ENCODE measurements around the gene ERI2. TPM values are rescaled to one million over a fixed set of nuclear protein-coding genes. Genes with fewer than 3 reads are reported as not detected.

The ERI2 gene, protein sequence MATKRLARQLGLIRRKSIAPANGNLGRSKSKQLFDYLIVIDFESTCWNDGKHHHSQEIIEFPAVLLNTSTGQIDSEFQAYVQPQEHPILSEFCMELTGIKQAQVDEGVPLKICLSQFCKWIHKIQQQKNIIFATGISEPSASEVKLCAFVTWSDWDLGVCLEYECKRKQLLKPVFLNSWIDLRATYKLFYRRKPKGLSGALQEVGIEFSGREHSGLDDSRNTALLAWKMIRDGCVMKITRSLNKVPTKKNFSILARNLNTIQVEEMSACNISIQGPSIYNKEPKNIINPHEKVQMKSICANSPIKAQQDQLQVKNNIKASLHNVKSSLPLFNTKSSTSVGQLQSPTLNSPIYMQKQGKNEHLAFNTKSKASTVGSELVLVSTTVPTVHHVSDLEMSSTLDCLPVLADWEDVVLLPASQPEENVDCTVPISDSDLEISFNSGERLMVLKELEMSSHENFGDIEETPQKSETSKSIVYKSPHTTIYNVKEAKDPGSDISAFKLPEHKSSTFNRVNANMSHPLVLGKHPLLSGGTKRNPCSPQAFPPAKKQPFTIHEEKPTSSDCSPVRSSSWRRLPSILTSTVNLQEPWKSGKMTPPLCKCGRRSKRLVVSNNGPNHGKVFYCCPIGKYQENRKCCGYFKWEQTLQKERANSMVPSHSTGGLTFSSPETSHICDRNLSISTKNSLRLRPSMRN
- 10 to 100 TPM; 16.5 to 36.5 (median 24.6) TPM for total RNA-seq

DNA sequence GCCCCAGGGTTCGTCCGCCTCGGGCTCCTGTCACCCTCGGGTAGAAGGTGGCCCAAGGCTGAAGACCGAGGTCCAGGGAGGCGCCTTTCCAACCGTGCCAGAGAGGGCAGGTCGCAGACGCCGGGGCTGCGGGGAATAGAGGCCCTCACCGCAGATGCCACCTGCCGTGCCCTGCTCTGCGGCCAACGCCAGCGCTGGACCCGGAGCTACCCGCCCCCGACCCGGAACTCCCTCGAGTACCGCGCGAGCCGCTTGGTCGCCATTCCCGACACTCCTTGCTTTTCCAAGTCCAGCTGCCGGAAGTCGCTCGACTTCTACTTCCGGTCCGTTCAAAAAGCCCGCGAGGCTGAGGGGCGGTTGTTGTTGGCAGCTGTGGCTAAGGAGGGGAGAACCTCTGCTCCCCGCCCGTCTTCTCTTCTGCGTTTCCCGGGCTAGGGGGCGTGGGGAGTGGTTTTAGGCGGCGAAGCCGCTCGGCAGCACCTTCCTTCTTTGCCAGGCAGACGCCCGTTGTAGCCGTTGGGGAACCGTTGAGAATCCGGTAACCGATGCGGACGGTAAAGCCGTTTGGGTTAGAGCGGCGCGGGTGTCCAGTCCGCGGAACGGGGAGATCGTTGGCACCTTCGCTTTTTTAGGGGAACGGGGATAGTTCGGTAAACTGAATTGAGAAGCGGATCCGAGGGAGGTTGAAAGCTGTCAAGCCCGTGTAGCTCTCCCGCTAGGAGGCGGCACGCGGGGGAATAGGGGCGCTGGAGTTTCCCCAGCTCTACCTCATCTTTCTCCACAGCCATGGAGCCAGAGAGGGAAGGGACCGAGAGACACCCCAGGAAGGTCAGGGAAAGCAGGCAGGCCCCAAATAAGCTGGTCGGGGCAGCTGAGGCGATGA lies at the start of gene ERI2, which contains the start of gene REXO5:
ERI2 (minus strand) TSS at position 305 of the 883 bp plus-strand sequence; CDS start at position 263, 42 bp downstream.
REXO5 (plus strand) TSS at position 360 of the 883 bp plus-strand sequence; CDS start at position 787, 427 bp downstream.
- in situ Hi-C loops (cut with MboI; ENCODE audit: low pct_unique_long_range_greater_than_20kb in 2 of 9, low sequenced_read_pairs in 9 of 9, unreplicated experiment in 9 of 9): loop anchor here in 1 of 9 experiments (25.0 kb wide), 1 partner anchor 481 kb away; the partner anchor contains the start of gene CRYM
- 0% methylated on average over 1 to 19 of the region's 74 CpGs; no CpG with 5 or more reads in 5 of the 10 experiments for WGBS, 10 experiments

DNA sequence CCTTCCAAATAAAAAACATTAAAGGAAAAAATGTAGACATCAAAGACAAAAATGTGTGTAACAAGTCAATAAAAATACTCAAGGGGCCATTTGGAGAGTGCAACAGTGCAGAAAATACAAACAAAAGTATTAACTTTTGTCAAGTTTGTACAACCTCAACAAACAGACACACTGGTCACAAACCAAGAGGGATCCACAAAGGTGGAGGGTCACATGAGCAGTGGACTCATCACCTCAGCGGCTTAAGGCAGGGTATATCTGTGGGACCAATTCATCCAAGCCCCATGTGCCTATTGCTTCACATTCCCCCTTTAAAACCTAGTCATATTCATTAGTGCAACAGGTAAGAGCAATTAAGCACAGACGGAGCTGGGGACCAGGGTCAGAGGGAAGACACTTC lies 48.7 kb upstream of the ERI2 start:
- Histone ChIP-seq H3K4me3 (no peak overlapping the region), H3K27ac (no peak overlapping the region), H3K4me1 (replicated peaks in 1 of 2) (peaks cover 0 to 2% of the 10 kb centered on the region in 2 donors)
- in situ Hi-C loops (cut with MboI; ENCODE audit: low pct_unique_long_range_greater_than_20kb in 2 of 9, low sequenced_read_pairs in 9 of 9, unreplicated experiment in 9 of 9): loop anchor here in 5 of 9 experiments (10.0 to 25.0 kb wide), 3 partner anchors 230 to 1482 kb away; no protein-coding TSS in a partner anchor
- ATAC-seq (replicated peaks in 6 of 8): no peak
- WGBS, 10 experiments: 60 to 100% (median 100%) methylated on average over 1 to 2 of the region's 2 CpGs; no CpG with 5 or more reads in 3 of the 10 experiments

More for the DNA sequence above, at the start of gene ERI2, which contains the start of gene REXO5:
- peak; percentile 88 to 96 (median 95) for ATAC-seq (replicated peaks in 6 of 8)
- peak within 1 kb of the TSS; percentile 61 to 92 (median 71) for H3K4me3 ChIP-seq
- peaks cover 0 to 6% of the 10 kb centered on the region in 2 donors for H3K4me1 ChIP-seq (replicated peaks in 1 of 2)
- H3K27ac ChIP-seq: peak within 1 kb of the TSS; percentile 41 to 74

DNA sequence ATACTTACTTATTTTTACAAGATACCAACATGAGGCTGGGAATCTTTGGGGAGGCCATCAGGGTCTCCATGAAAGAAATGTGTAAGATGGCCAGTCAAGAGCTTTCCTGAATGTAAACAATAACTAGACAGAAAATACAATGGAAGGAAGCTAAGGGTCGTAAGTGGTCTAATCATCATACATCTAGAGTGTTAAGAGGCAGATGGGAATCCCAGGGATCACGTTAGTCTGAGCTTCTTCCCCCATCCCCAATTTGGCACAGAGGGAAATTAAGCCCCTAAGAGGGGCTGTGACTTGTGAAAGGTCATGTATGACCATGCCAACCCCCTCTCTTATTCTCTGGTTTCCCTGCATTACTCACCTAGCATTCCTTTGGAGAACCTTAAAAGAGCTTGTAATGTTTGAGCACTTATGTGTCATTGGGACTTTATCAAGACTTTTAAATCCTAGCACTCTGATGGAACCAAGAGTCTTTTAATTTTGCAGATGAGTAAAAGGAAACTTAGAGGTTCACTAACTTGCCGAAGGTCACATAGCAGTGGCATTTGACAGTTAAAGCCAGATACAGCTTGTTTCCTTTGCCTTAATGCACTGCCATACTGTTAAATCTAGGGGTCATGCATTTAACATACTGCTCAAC lies 47.8 kb upstream of the ERI2 start:
- Histone ChIP-seq H3K27ac (no peak overlapping the region), H3K4me1 (replicated peaks in 1 of 2) (peaks cover 0 to 3% of the 10 kb centered on the region in 2 donors), H3K4me3 (no peak overlapping the region)
- 80 to 100% (median 100%) methylated on average over 1 to 3 of the region's 3 CpGs; no CpG with 5 or more reads in 3 of the 10 experiments for WGBS, 10 experiments
- no peak for ATAC-seq (replicated peaks in 6 of 8)
- in situ Hi-C loops (cut with MboI; ENCODE audit: low pct_unique_long_range_greater_than_20kb in 2 of 9, low sequenced_read_pairs in 9 of 9, unreplicated experiment in 9 of 9): loop anchor here in 5 of 9 experiments (10.0 to 25.0 kb wide), 3 partner anchors 231 to 1483 kb away; no protein-coding TSS in a partner anchor

DNA sequence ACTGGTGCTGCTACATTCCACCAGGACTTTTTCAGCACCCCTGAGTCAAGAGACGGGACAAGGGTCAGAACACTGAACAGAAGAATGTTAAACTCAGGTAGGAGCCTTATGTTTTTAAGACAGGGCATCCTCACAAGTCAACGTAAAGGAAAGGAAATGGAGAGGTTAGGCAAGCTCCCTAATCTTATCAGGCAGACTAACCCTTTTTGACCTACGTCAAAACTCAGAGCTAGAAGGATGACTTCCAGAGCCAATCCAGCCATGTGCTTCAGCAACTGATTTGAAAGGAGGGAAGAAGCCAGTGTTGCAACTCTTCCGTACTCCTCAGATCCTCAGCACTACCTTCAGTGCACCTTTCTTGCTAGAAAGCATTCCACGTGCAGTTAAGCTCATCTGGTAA lies 46.9 kb upstream of the ERI2 start:
- Histone ChIP-seq H3K4me3 (no peak overlapping the region), H3K27ac (no peak overlapping the region), H3K4me1 (replicated peaks in 1 of 2) (peaks cover 0 to 3% of the 10 kb centered on the region in 2 donors)
- ATAC-seq (replicated peaks in 6 of 8): no peak
- WGBS, 10 experiments: 80 to 100% (median 99%) methylated on average over 1 to 5 of the region's 5 CpGs; no CpG with 5 or more reads in 2 of the 10 experiments
- in situ Hi-C loops (cut with MboI; ENCODE audit: low pct_unique_long_range_greater_than_20kb in 2 of 9, low sequenced_read_pairs in 9 of 9, unreplicated experiment in 9 of 9): loop anchor here in 5 of 9 experiments (10.0 to 25.0 kb wide), 3 partner anchors 232 to 1484 kb away; no protein-coding TSS in a partner anchor

DNA sequence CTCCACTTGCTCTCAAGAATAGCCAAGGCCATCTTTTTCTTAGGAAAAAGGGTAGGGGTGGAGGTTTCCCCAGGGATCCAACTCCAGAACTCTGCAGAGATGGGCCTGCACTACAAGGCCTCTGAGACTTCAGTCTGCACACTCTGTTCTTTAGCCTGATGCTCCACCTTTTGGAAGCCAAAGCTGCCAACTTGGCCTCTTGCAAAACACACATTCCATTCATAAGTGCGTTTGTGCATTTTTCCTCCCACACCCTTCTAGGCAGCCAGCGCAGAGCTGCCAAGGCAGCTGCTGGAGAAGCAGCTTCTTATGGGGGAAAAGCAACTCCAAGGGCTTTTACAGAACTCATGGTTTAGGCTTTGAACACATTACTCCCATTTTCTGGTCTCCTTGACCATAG lies 45.3 kb upstream of the ERI2 start:
- peak in 4 of 8 experiments; percentile 36 to 99 (median 98) for ATAC-seq (replicated peaks in 6 of 8)

DNA sequence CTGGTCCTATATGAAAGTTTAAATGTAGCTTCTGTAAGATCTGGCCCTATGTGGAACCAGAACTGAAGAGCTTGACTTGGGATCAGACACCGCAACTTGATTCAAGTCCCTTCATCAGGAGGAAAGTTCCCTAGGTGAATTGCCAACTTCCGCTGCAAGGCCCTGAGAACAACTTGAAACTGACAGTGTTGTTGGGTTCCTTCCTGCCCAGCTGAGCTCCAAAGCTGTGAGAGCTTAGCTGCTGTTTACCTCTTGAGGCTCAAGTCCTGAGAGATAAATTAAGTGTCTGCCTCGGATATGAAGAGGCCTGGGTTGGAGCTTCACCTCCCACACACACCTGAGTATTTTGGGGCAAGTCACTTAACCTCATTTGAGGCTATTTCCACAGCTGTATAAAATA lies 44.7 kb upstream of the ERI2 start:
- no peak overlapping the region for H3K27ac ChIP-seq
- no peak for ATAC-seq (replicated peaks in 6 of 8)
- no peak overlapping the region for H3K4me3 ChIP-seq
- peaks cover 0 to 3% of the 10 kb centered on the region in 2 donors for H3K4me1 ChIP-seq (replicated peaks in 1 of 2)
- in situ Hi-C loops (cut with MboI; ENCODE audit: low pct_unique_long_range_greater_than_20kb in 2 of 9, low sequenced_read_pairs in 9 of 9, unreplicated experiment in 9 of 9): loop anchor here in 5 of 9 experiments (10.0 to 25.0 kb wide), 3 partner anchors 234 to 1486 kb away; no protein-coding TSS in a partner anchor
- WGBS, 10 experiments: 20 to 100% (median 100%) methylated on average over 1 to 2 of the region's 3 CpGs; no CpG with 5 or more reads in 3 of the 10 experiments

More for the DNA sequence above, 45.3 kb upstream of the ERI2 start:
- H3K27ac ChIP-seq: no peak overlapping the region
- in situ Hi-C loops (cut with MboI; ENCODE audit: low pct_unique_long_range_greater_than_20kb in 2 of 9, low sequenced_read_pairs in 9 of 9, unreplicated experiment in 9 of 9): loop anchor here in 5 of 9 experiments (10.0 to 25.0 kb wide), 3 partner anchors 233 to 1486 kb away; no protein-coding TSS in a partner anchor
- H3K4me3 ChIP-seq: no peak overlapping the region
- H3K4me1 ChIP-seq (replicated peaks in 1 of 2): peaks cover 0 to 3% of the 10 kb centered on the region in 2 donors
- WGBS, 10 experiments: 0 to 80% (median 50%) methylated on average over 1 to 2 of the region's 2 CpGs; no CpG with 5 or more reads in 4 of the 10 experiments

DNA sequence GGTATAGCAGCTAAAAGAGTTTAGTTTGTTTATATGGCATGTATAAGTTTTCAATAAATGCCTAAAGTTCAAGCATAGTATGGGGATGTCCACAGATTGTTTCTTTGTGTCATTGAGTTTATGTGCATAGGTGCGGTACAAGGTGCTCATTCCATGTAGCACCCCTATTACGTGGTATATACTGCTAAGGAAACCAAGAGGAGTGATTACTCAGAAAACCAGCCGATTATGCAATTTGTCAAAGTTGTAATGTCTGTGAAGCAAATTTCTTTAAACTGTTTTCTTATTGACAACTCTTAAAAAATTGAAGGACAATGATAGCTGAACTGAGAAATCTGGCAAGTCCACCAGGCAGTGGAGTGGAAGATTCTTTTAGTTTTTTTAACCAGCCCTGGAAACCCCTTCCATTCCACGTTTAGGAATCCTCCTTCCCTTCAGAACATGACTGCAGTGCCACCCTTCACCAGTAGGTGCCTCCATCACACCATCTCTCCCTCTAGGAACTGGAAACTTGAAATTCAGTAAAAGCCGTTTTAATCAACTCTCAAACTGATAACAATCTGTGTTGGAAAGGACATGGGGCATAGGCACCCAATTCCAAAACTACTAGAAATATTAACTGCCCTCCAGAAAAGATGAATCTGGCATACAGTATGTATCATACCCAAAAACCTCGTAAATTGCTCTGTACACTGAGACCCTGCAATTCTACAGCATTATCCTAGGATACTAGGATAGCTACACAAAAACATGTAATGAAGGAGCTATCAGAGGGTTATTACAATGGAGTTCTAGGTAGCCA lies 43.5 kb upstream of the ERI2 start:
- 8 to 100% (median 43%) methylated on average over 1 to 6 of the region's 6 CpGs; no CpG with 5 or more reads in 1 of the 10 experiments for WGBS, 10 experiments
- peak; percentile 16 to 81 (median 51) for ATAC-seq (replicated peaks in 6 of 8)
- in situ Hi-C loops (cut with MboI; ENCODE audit: low pct_unique_long_range_greater_than_20kb in 2 of 9, low sequenced_read_pairs in 9 of 9, unreplicated experiment in 9 of 9): loop anchor here in 5 of 9 experiments (10.0 to 25.0 kb wide), 3 partner anchors 235 to 1488 kb away; no protein-coding TSS in a partner anchor
- peaks cover 0 to 3% of the 10 kb centered on the region in 2 donors for H3K4me1 ChIP-seq (replicated peaks in 1 of 2)
- no peak overlapping the region for H3K4me3 ChIP-seq
- H3K27ac ChIP-seq: no peak overlapping the region

DNA sequence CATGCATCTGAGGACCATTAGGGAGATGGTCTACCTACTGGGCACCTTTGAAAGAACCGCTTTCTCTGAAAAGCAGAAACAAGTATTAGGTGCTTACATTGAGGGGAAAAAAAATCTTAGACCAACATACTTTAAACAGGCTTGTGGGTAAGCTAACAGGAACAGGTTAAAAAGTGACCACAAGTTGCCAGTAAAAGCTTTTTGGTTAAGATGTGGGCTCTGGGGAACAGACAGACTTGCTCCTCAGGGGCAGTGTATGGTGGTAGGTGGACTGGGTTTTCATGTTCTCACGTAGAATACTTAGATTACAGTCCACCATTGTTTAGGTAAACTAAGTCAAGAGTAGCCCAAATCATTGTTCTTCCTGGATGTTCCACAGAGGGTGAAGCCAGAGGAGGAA lies 41.3 kb upstream of the ERI2 start:
- peaks cover 0 to 3% of the 10 kb centered on the region in 2 donors for H3K4me1 ChIP-seq (replicated peaks in 1 of 2)
- WGBS, 10 experiments: 0 to 100% (median 59%) methylated on average over 1 to 2 of the region's 2 CpGs
- no peak for ATAC-seq (replicated peaks in 6 of 8)
- H3K4me3 ChIP-seq: no peak overlapping the region
- no peak overlapping the region for H3K27ac ChIP-seq
- in situ Hi-C loops (cut with MboI; ENCODE audit: low pct_unique_long_range_greater_than_20kb in 2 of 9, low sequenced_read_pairs in 9 of 9, unreplicated experiment in 9 of 9): no loop called here

DNA sequence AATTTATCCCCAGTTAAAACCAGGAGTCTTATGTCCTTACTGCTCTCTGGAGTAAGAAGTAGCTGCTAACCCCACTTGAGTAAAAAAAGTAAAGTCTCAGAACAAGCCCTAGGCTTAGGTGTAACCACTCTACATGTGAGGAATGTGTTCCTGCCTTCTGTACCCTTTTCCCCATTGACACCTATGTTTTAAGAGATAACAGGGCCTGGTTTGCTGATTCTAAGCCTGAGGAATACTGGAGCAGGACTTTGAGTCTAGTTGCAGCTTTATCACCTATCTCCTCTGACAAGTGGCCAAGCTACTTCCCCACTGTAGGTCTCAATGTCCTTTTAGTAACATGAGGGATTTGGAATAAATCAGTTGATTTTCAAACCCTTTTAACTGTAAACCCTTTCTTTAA lies 40.3 kb upstream of the ERI2 start:
- Histone ChIP-seq H3K27ac (no peak overlapping the region), H3K4me1 (replicated peaks in 1 of 2) (peaks cover 0 to 3% of the 10 kb centered on the region in 2 donors), H3K4me3 (no peak overlapping the region)
- ATAC-seq (replicated peaks in 6 of 8): no peak
- in situ Hi-C loops (cut with MboI; ENCODE audit: low pct_unique_long_range_greater_than_20kb in 2 of 9, low sequenced_read_pairs in 9 of 9, unreplicated experiment in 9 of 9): no loop called here

DNA sequence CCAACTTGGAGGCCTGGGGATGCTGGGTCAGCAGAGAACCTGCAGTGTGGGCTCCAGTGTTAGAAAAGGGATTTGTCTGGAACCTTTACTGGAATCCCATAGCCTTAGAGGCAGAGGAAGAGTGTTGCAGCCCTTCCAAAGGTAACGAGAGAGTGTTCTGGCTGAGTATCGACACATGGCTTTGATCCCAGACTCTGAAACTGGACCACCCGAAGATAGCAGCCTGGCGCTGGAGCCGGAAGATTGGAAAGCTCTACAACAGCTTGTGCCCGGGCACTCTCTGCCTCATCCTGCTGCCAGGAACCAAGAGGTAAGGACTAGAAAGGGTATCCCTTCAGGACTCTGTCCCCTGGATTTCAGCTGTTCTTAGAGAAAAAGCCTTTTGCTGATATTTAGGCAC lies 39.8 kb upstream of the ERI2 start:
- no peak overlapping the region for H3K4me3 ChIP-seq
- no peak overlapping the region for H3K27ac ChIP-seq
- in situ Hi-C loops (cut with MboI; ENCODE audit: low pct_unique_long_range_greater_than_20kb in 2 of 9, low sequenced_read_pairs in 9 of 9, unreplicated experiment in 9 of 9): no loop called here
- WGBS, 10 experiments: 76 to 100% (median 94%) methylated on average over 1 to 4 of the region's 6 CpGs; no CpG with 5 or more reads in 4 of the 10 experiments
- no peak for ATAC-seq (replicated peaks in 6 of 8)
- H3K4me1 ChIP-seq (replicated peaks in 1 of 2): peaks cover 0 to 3% of the 10 kb centered on the region in 2 donors

DNA sequence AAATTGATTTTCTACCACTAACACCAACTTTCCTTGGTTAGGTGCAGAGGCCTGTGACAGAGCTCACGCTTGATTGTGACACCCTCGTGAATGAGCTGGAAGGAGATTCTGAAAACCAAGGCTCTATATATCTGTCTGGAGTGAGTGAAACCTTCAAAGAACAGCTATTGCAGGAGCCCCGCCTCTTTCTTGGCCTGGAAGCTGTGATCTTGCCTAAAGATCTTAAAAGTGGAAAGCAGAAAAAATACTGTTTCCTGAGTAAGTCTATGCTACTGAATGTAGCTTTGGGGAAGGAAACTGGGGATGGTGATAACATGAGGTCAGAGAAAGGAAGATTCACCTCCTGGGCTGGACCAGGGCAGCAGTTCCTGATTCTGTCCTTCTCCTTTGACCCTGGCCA lies 38.3 kb upstream of the ERI2 start:
- H3K4me1 ChIP-seq (replicated peaks in 1 of 2): no peaks in the 10 kb centered on the region
- WGBS, 10 experiments: 65 to 100% (median 82%) methylated on average over 1 to 3 of the region's 3 CpGs; no CpG with 5 or more reads in 1 of the 10 experiments
- in situ Hi-C loops (cut with MboI; ENCODE audit: low pct_unique_long_range_greater_than_20kb in 2 of 9, low sequenced_read_pairs in 9 of 9, unreplicated experiment in 9 of 9): no loop called here
- H3K4me3 ChIP-seq: no peak overlapping the region
- no peak overlapping the region for H3K27ac ChIP-seq
- no peak for ATAC-seq (replicated peaks in 6 of 8)

Measured in motor neuron (in vitro differentiated cells).